Esophagus (tissue), 2 donors: Measurements from ENCODE around the gene FREM2. TPM values are rescaled to one million over a fixed set of nuclear protein-coding genes. Genes with fewer than 3 reads are reported as not detected.

Experiments
- H3K27ac ChIP-seq, 2 donors: one replicate each; pipeline ENCODE4 v1.5.1; 2013; ENCODE audit warnings: low read depth in 2 of 2, mild to moderate bottlenecking in 2 of 2, inconsistent platforms in 1 of 2, low read length in 1 of 2, moderate library complexity in 1 of 2
- H3K27me3 ChIP-seq, 2 donors: one replicate each; pipeline ENCODE4 v1.6.1; 2013; ENCODE audit warnings: low read length in 2 of 2, control low read depth in 1 of 2, mild to moderate bottlenecking in 1 of 2; ENCODE audit not compliant: insufficient read depth in 2 of 2, control insufficient read depth in 1 of 2
- H3K36me3 ChIP-seq, 2 donors: one replicate each; pipeline ENCODE4 v1.6.1; 2013; ENCODE audit warnings: low read length in 1 of 2; ENCODE audit not compliant: control insufficient read depth in 2 of 2, insufficient read depth in 2 of 2
- H3K4me1 ChIP-seq, 2 donors: one replicate each; pipeline ENCODE4 v1.6.1; 2013; ENCODE audit warnings: low read length in 1 of 2; ENCODE audit not compliant: control insufficient read depth in 2 of 2, insufficient read depth in 2 of 2
- H3K4me3 ChIP-seq, 2 donors: one replicate each; pipeline ENCODE4 v1.5.1; 2013; ENCODE audit warnings: low read length in 2 of 2, mild to moderate bottlenecking in 2 of 2, low read depth in 1 of 2, moderate library complexity in 1 of 2
- H3K9me3 ChIP-seq, 2 donors: one replicate each; pipeline ENCODE4 v1.6.1; 2013; ENCODE audit warnings: mild to moderate bottlenecking in 2 of 2, low read depth in 1 of 2, low read length in 1 of 2, moderate library complexity in 1 of 2; ENCODE audit not compliant: control insufficient read depth in 2 of 2, insufficient read depth in 1 of 2
- WGBS, 2 donors: extraction: QIAGEN DNeasy Blood & Tissue Kit; methylation state at CpG; one replicate each; pipeline ENCODE4 v1.1.7; 2013; 5-methylcytosine and 5-hydroxymethylcytosine counted together
- polyA plus RNA-seq, 2 donors: library from polyadenylated mRNA; stranded (reverse); fragments of 200-250 nt; gene quantifications; one replicate each; pipeline ENCODE4 v1.2.3, GENCODE V29; 2013
- donor health status: healthy with polysubstance abuse.
- donor health status: Bipolar disorder and iron deficiency.

The FREM2 gene
- polyA plus RNA-seq, 2 donors, result 0.01 to 0.02 TPM

- H3K4me1 ChIP-seq, result no peaks in the 10 kb centered on the region
- H3K27me3 ChIP-seq, result no peaks in the 10 kb centered on the region
- no peak overlapping the region for H3K4me3 ChIP-seq
- H3K9me3 ChIP-seq, result no peaks in the 10 kb centered on the region
- H3K36me3 ChIP-seq, result no peaks in the 10 kb centered on the region
- 72 to 83% methylated on average over 6 of the region's 6 CpGs for WGBS, 2 donors
- no peak overlapping the region for H3K27ac ChIP-seq
Measured at GRCh38 chr13:38735665-38736440, 49.0 kb downstream of the FREM2 start.

DNA sequence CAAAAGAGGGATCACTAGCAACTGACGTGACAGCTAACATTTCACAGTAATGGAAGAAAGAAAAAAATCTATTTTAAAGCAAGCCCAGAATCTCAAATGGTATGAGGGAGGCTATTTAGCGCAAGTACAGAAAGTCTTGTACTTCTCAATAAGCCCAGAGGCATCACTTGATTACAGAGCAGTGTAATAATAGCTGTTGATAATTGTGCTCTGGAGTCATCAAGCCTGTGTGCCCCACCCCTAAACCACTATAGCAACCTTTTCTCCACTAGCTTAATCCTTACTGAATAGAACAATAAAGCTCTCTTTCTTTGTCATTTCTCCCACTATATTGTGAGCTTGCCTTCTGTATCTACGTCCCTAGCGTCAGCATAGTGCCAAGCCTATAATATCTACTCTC is 56.6 kb downstream of the FREM2 start:
- Histone ChIP-seq H3K4me1 (no peaks in the 10 kb centered on the region), H3K27me3 (no peaks in the 10 kb centered on the region), H3K4me3 (no peak overlapping the region), H3K36me3 (no peaks in the 10 kb centered on the region), H3K9me3 (no peaks in the 10 kb centered on the region), H3K27ac (no peak overlapping the region)
- WGBS, 2 donors, result 51 to 60% methylated on average over 4 of the region's 4 CpGs

DNA sequence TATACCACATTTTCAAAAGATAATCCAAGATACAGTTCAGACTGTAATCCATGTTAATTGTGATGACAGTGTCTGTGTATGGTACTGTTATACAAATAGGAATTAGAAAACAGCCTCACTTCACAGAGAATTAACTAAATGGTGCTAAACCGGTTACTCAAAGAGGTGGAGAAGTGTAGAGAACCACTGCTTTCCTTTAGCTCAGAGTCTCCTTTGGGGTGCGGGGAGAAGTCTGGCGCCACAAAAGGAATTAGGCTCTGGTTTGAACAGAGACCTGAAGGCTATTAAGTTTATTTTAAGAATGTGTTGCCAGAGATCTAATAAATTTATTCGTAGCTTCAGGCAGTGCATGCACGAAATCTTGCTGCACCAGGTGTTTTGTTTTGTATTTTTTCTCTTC is 65.8 kb downstream of the FREM2 start:
- 23 to 32% methylated on average over 5 of the region's 5 CpGs for WGBS, 2 donors
- Histone ChIP-seq H3K36me3 (no peaks in the 10 kb centered on the region), H3K27me3 (no peaks in the 10 kb centered on the region), H3K9me3 (no peaks in the 10 kb centered on the region), H3K4me3 (no peak overlapping the region), H3K27ac (no peak overlapping the region), H3K4me1 (no peaks in the 10 kb centered on the region)

DNA sequence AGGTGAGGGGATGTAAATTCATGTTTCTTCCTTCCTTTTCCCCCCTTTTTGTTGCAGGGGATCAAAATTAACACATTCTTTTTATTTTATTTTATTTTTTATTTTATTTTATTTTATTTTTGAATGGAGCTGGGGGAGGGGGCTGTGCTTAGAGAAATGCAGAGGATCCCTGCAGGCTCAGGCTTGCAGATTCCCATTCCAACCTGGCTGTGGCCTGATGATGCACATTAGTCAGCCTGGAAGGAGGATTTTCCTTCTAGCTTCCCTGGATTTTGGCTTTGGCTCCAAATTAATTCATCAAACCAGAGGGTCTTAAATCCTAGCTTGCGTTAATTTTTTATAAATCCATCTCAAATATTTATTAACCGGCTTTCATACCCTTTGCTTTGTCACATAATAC is 67.0 kb downstream of the FREM2 start:
- Histone ChIP-seq H3K4me3 (no peak overlapping the region), H3K36me3 (no peaks in the 10 kb centered on the region), H3K9me3 (no peaks in the 10 kb centered on the region), H3K27ac (no peak overlapping the region), H3K4me1 (no peaks in the 10 kb centered on the region), H3K27me3 (no peaks in the 10 kb centered on the region)
- 58 to 73% methylated on average over 2 of the region's 2 CpGs for WGBS, 2 donors

DNA sequence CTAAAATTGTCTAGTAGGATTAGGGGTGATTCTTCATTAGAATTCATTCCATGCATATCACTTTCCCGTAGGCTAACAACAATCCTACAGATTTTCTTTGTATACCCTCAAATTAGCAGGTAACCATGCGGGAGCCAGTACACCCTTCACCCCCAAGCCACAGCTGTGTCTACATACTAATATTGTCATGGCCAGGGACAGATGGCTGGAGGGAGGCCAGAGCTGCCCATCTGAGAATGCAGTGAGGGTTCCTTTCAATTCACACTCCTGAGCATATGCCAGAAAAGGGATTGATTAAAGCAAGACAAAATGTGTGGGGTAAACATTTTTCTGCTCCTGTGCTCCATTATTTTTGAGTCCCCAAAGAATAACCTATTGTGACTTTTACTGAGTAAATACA is 68.9 kb downstream of the FREM2 start:
- Histone ChIP-seq H3K27ac (no peak overlapping the region), H3K36me3 (no peaks in the 10 kb centered on the region), H3K9me3 (no peaks in the 10 kb centered on the region), H3K4me3 (no peak overlapping the region), H3K4me1 (no peaks in the 10 kb centered on the region), H3K27me3 (no peaks in the 10 kb centered on the region)
- 84 to 91% methylated on average over 2 of the region's 2 CpGs for WGBS, 2 donors

DNA sequence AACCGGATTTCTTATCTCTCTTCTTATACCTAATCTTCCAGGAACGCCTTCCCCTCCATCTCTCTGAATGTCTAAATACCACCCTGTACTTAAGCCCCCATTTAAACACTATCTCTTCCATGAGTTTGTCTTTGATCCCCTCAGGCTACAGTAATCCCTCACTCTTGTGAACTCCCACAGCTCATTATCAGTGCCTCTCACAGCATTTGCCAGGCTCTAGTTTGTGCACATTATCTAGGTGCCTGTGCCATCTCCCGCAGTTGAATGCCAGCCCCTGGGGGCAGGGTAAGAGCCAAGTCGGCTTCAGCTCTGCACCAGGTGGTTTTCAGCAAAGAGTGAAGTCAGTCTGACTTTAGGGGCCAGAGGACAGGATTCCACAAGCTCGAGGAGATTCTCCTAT is 71.4 kb downstream of the FREM2 start:
- no peaks in the 10 kb centered on the region for H3K4me1 ChIP-seq
- H3K27ac ChIP-seq, result no peak overlapping the region
- WGBS, 2 donors, result 22 to 35% methylated on average over 5 of the region's 5 CpGs
- H3K9me3 ChIP-seq, result no peaks in the 10 kb centered on the region
- H3K36me3 ChIP-seq, result no peaks in the 10 kb centered on the region
- no peaks in the 10 kb centered on the region for H3K27me3 ChIP-seq
- H3K4me3 ChIP-seq, result no peak overlapping the region

DNA sequence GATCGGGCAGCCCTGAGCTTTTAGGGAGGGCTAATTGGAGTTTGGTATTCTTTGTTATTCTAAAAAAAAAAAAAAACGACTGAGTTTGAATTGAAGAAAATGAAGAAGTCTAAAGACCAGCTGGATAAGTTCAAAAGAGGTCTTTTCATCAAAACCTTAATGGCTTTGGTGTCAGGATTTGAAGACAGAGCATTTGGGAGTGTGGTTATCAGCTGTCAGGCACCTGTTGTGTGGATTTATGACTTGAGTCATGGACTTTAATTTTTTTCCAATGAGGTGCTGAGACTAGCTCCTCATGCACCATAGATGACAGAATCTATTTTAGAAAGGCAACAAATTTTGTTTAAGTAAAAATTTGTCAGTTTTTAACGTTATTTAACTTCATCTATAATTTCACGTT is 72.5 kb downstream of the FREM2 start:
- no peaks in the 10 kb centered on the region for H3K4me1 ChIP-seq
- no peaks in the 10 kb centered on the region for H3K36me3 ChIP-seq
- 52 to 55% methylated on average over 4 of the region's 4 CpGs for WGBS, 2 donors
- no peak overlapping the region for H3K4me3 ChIP-seq
- no peaks in the 10 kb centered on the region for H3K27me3 ChIP-seq
- H3K27ac ChIP-seq, result no peak overlapping the region
- H3K9me3 ChIP-seq, result no peaks in the 10 kb centered on the region

DNA sequence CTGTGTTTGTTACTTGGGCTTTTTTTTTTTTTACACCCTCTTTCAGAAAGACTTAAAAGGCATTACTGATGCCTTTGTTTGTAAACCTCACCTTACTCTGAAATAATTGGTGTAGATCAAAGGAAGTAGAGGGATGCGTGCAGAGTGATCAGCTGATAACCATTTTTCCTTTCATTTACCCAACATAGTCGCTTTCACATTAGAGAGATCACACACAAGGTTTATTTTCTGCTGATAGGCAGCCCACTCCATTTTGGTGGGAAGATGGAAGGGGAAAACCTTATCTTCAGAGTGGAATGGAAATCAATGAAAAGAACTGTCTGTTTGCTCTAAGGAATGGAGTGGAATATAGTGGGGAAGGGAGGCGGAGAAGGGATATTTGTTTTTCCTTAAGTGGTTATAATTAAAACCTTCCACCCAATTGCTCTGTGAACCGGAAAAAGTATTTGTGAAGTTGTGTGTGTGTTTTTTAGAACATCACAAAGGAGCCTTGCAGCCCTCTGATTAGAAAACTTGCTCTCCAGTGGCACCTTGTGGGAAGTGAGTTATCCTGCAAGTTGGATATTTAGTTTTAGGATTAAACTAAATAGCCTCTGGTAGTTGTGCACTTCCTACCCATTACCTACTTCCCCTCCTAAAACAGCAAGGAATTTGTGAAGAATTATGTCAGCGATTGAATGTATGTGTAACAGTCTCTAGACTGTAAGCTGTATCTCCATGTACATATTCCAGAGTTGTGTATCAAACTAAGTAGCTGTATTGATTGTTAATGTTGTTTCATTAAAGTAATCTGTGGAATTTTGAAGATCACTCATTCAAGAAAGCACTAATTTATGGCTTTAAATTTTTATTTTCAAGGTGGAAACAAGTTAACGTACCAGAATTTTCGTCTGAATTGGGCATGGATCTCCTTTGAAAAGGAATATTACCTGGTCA is 76.8 kb downstream of the FREM2 start:
- Histone ChIP-seq H3K36me3 (no peaks in the 10 kb centered on the region), H3K4me1 (no peaks in the 10 kb centered on the region), H3K4me3 (no peak overlapping the region), H3K27ac (no peak overlapping the region), H3K27me3 (no peaks in the 10 kb centered on the region), H3K9me3 (no peaks in the 10 kb centered on the region)
- 28% methylated on average over 7 of the region's 7 CpGs for WGBS, 2 donors

DNA sequence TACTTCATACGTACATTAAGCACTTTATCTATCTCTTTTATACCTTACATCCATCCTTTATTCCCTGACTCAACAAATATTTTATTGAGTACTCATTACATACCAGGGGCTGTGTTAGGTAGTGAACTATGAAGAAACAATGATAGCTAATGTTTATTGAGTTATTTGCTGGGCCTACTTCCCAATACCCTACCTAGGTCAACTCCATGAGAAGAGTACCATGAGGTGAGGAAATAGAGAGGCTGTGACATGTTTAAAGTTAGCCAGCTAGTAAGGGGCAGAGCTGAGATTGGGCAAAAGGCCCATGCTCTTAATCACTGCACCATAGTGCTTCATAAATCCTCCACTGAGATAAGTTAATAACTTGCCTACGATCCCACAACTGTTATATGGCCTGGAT is 79.9 kb downstream of the FREM2 start:
- 81 to 87% methylated on average over 2 of the region's 2 CpGs for whole genome bisulfite sequencing, 2 donors
- Histone ChIP-seq H3K27ac (no peak overlapping the region), H3K4me3 (no peak overlapping the region), H3K9me3 (no peaks in the 10 kb centered on the region), H3K36me3 (no peaks in the 10 kb centered on the region), H3K27me3 (no peaks in the 10 kb centered on the region), H3K4me1 (no peaks in the 10 kb centered on the region)
